ENCODE measurements around the gene CACNA1E.

DNA sequence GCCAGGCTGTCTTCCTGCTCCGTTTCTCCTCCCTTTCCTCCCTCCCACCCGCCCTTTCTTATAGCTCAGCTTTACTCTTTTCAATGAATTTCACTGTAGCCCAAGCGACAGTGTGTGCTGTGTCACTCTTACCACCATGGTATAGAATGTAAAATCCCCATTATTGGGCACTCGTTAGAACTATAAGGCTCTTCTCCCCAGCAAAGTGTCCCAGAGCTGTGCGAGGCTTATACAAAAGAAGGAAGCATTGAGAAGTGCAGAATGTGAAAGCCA is 192.5 kb downstream of the CACNA1E start:
- TF ChIP-seq AKAP8 (CRISPR knock-in tag; IDR thresholded peaks at IDR 0.05): no peak
- TF ChIP-seq, protein P1, sequence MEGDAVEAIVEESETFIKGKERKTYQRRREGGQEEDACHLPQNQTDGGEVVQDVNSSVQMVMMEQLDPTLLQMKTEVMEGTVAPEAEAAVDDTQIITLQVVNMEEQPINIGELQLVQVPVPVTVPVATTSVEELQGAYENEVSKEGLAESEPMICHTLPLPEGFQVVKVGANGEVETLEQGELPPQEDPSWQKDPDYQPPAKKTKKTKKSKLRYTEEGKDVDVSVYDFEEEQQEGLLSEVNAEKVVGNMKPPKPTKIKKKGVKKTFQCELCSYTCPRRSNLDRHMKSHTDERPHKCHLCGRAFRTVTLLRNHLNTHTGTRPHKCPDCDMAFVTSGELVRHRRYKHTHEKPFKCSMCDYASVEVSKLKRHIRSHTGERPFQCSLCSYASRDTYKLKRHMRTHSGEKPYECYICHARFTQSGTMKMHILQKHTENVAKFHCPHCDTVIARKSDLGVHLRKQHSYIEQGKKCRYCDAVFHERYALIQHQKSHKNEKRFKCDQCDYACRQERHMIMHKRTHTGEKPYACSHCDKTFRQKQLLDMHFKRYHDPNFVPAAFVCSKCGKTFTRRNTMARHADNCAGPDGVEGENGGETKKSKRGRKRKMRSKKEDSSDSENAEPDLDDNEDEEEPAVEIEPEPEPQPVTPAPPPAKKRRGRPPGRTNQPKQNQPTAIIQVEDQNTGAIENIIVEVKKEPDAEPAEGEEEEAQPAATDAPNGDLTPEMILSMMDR (CRISPR knock-in tag; IDR thresholded peaks at IDR 0.05): no peak
- TF ChIP-seq BRCA1 (CRISPR knock-in tag; IDR thresholded peaks at IDR 0.05): no peak
- no peak for TF ChIP-seq MYC (CRISPR knock-in tag; IDR thresholded peaks at IDR 0.05; ENCODE audit: borderline replicate concordance)
- no peak for TF ChIP-seq MXI1 (IDR thresholded peaks at IDR 0.05; ENCODE audit: borderline replicate concordance, low read depth, low read length)
- no peak for TF ChIP-seq REPIN1 (CRISPR knock-in tag; IDR thresholded peaks at IDR 0.05; ENCODE audit: borderline replicate concordance, low read depth)
- no peak for TF ChIP-seq ZKSCAN8 (CRISPR knock-in tag; IDR thresholded peaks at IDR 0.05; ENCODE audit: borderline replicate concordance)
- no peak for TF ChIP-seq ZNF652 (CRISPR knock-in tag; IDR thresholded peaks at IDR 0.05; ENCODE audit: borderline replicate concordance, low read depth)
- TF ChIP-seq POLR2AphosphoS5 (IDR thresholded peaks at IDR 0.05; ENCODE audit: low read depth, low read length): no peak
- TF ChIP-seq, protein P2, sequence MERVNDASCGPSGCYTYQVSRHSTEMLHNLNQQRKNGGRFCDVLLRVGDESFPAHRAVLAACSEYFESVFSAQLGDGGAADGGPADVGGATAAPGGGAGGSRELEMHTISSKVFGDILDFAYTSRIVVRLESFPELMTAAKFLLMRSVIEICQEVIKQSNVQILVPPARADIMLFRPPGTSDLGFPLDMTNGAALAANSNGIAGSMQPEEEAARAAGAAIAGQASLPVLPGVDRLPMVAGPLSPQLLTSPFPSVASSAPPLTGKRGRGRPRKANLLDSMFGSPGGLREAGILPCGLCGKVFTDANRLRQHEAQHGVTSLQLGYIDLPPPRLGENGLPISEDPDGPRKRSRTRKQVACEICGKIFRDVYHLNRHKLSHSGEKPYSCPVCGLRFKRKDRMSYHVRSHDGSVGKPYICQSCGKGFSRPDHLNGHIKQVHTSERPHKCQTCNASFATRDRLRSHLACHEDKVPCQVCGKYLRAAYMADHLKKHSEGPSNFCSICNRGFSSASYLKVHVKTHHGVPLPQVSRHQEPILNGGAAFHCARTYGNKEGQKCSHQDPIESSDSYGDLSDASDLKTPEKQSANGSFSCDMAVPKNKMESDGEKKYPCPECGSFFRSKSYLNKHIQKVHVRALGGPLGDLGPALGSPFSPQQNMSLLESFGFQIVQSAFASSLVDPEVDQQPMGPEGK (CRISPR knock-in tag; IDR thresholded peaks at IDR 0.05): no peak

Measured in HepG2 (cell line).